OCI-LY1 (cell line): ENCODE data around the gene BPIFB4.

Source experiments
- H2AFZ ChIP-seq: fragments of 200-600 bp; sonication (generic), shearing (Covaris generic); 2 replicates; pipeline ENCODE4 v1.6.0; 2014; ENCODE audit warnings: antibody characterized with exemption, mild to moderate bottlenecking, low read length
- H3F3A ChIP-seq: fragments of 200-600 bp; sonication (generic), shearing (Covaris generic); 2 replicates; pipeline ENCODE4 v1.6.0; 2014; ENCODE audit warnings: mild to moderate bottlenecking, antibody characterized with exemption, low read length, moderate library complexity; ENCODE audit not compliant: insufficient read depth
- H3K27ac ChIP-seq: fragments of 200-600 bp; sonication (generic); 2 replicates; pipeline ENCODE4 v1.5.1; 2014; ENCODE audit warnings: low read length, mixed run types, mild to moderate bottlenecking, low read depth; ENCODE audit not compliant: poor library complexity, severe bottlenecking
- H3K27me3 ChIP-seq: fragments of 200-600 bp; sonication (generic); 2 replicates; pipeline ENCODE4 v1.6.0; 2014; ENCODE audit warnings: antibody characterized with exemption, mild to moderate bottlenecking, low read length, moderate library complexity; ENCODE audit not compliant: insufficient read depth
- H3K36me3 ChIP-seq: fragments of 200-600 bp; sonication (generic); 2 replicates; pipeline ENCODE4 v1.6.1; 2014; ENCODE audit warnings: mild to moderate bottlenecking, antibody characterized with exemption, low read length, moderate library complexity, mixed read lengths; ENCODE audit not compliant: insufficient read depth
- H3K4me1 ChIP-seq: fragments of 200-600 bp; sonication (generic); 2 replicates; pipeline ENCODE4 v1.5.1; 2014; ENCODE audit warnings: mild to moderate bottlenecking, low read length, moderate library complexity; ENCODE audit not compliant: insufficient read depth, severe bottlenecking
- H3K4me2 ChIP-seq: fragments of 200-600 bp; sonication (generic), shearing (Covaris generic); 2 replicates; pipeline ENCODE4 v1.6.1; 2014; ENCODE audit warnings: low read length
- H3K4me3 ChIP-seq: fragments of 200-600 bp; sonication (generic); 2 replicates; pipeline ENCODE4 v1.5.1; 2014; ENCODE audit warnings: low read length, low read depth, mild to moderate bottlenecking, mixed read lengths; ENCODE audit not compliant: poor library complexity, severe bottlenecking
- H3K79me2 ChIP-seq: fragments of 200-600 bp; shearing (Covaris generic); 2 replicates; pipeline ENCODE4 v1.6.1; 2016; ENCODE audit warnings: mixed run types, low read length, mixed read lengths; ENCODE audit not compliant: insufficient read depth
- H3K9ac ChIP-seq: fragments of 200-600 bp; sonication (generic), shearing (Covaris generic); 2 replicates; pipeline ENCODE4 v1.6.1; 2014; ENCODE audit warnings: mild to moderate bottlenecking, low read length, mixed read lengths
- H3K9me2 ChIP-seq: fragments of 200-600 bp; sonication (generic), shearing (Covaris generic); 2 replicates; pipeline ENCODE4 v1.6.1; 2014; ENCODE audit warnings: low read depth, mild to moderate bottlenecking, low read length, mixed read lengths
- H3K9me3 ChIP-seq: fragments of 200-600 bp; shearing (Covaris generic); 2 replicates; pipeline ENCODE4 v1.6.1; 2014; ENCODE audit warnings: low read length, mixed read lengths
- H4K20me1 ChIP-seq: fragments of 200-600 bp; sonication (generic), shearing (Covaris generic); 2 replicates; pipeline ENCODE4 v1.6.0; 2016; ENCODE audit warnings: mild to moderate bottlenecking, low read length; ENCODE audit not compliant: insufficient read depth
- CTCF ChIP-seq: fragments of 200-600 bp; sonication (generic), shearing (Covaris generic); IDR thresholded peaks from 2 replicates; pipeline ENCODE4 v1.5.1; 2017; ENCODE audit warnings: mild to moderate bottlenecking, antibody characterized with exemption, low read length, moderate library complexity, mixed read lengths
- EZH2 ChIP-seq: fragments of 200-600 bp; sonication (generic), shearing (Covaris generic); IDR thresholded peaks from 2 replicates; pipeline ENCODE4 v1.8.0; 2017; ENCODE audit warnings: borderline replicate concordance, mixed run types, mild to moderate bottlenecking, antibody characterized with exemption, low read length, moderate library complexity, mixed read lengths

Gene BPIFB4

GRCh38 chr20:33158637-33159385, 79.4 kb downstream of the BPIFB4 start:
- peaks cover 5% of the 10 kb centered on the region for H3K4me1 ChIP-seq
- 0 out of 2 replicates have a peak, but pooled peaks cover 3% of the 10 kb centered on the region for H3K27me3 ChIP-seq
- H2AFZ ChIP-seq: no peak overlapping the region
- H3K4me2 ChIP-seq: no peak overlapping the region
- H3K9me2 ChIP-seq: no peaks in the 10 kb centered on the region
- no peak overlapping the region for H3K4me3 ChIP-seq
- H4K20me1 ChIP-seq: no peaks in the 10 kb centered on the region
- no peak overlapping the region for H3K27ac ChIP-seq
- no peaks in the 10 kb centered on the region for H3K36me3 ChIP-seq
- H3K9ac ChIP-seq: no peak overlapping the region
- no peaks in the 10 kb centered on the region for H3K79me2 ChIP-seq
- TF ChIP-seq CTCF: no peak
- TF ChIP-seq EZH2: no peak
- H3F3A ChIP-seq: no peaks in the 10 kb centered on the region
- no peaks in the 10 kb centered on the region for H3K9me3 ChIP-seq

- H3K36me3 ChIP-seq: no peaks in the 10 kb centered on the region
- H2AFZ ChIP-seq: no peak overlapping the region
- H3K79me2 ChIP-seq: no peaks in the 10 kb centered on the region
- H4K20me1 ChIP-seq: no peaks in the 10 kb centered on the region
- no peaks in the 10 kb centered on the region for H3K9me2 ChIP-seq
- no peak for TF ChIP-seq CTCF
- H3K4me2 ChIP-seq: no peak overlapping the region
- no peaks in the 10 kb centered on the region for H3F3A ChIP-seq
- H3K9me3 ChIP-seq: no peaks in the 10 kb centered on the region
- H3K27me3 ChIP-seq: 0 out of 2 replicates have a peak, but pooled peaks cover 3% of the 10 kb centered on the region
- H3K27ac ChIP-seq: no peak overlapping the region
- no peak overlapping the region for H3K4me3 ChIP-seq
- peaks cover 5% of the 10 kb centered on the region for H3K4me1 ChIP-seq
- H3K9ac ChIP-seq: no peak overlapping the region
Observed at GRCh38 chr20:33159713-33160112, 80.3 kb downstream of the BPIFB4 start.

DNA sequence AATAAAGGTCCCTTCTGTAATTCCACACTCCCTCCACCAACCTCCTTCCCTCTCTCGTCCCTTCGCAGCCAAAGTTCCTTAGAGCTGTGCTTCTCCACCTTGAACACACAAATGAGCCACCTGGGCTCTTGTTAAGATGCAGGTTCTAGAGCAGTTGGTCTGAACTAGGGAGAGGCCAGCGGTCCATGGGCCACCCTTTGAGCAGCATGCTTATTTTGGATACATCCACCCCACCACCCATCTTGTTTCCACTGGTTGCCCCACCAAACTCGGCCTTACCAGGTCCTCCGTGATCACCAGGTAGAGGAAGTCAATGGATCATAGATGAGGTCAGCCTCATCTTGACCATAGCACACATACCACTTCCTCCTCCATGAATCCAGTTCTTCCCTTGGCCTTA, 81.2 kb downstream of the BPIFB4 start:
- Histone ChIP-seq H4K20me1 (no peaks in the 10 kb centered on the region), H3K4me1 (peaks cover 5% of the 10 kb centered on the region), H3K79me2 (no peaks in the 10 kb centered on the region), H3F3A (no peaks in the 10 kb centered on the region), H2AFZ (no peak overlapping the region), H3K27me3 (0 out of 2 replicates have a peak, but pooled peaks cover 3% of the 10 kb centered on the region), H3K9me2 (no peaks in the 10 kb centered on the region), H3K4me3 (no peak overlapping the region), H3K27ac (no peak overlapping the region), H3K9me3 (no peaks in the 10 kb centered on the region), H3K4me2 (no peak overlapping the region), H3K9ac (no peak overlapping the region), H3K36me3 (no peaks in the 10 kb centered on the region)
- no peak for TF ChIP-seq CTCF
- TF ChIP-seq EZH2: no peak
